HG03442 (cell line): ENCODE results near the gene ZNF681.
"Not testable (repeated sequence)": the region's sequence is repeated elsewhere in the genome, so short reads cannot be mapped to it uniquely, and the experiment has no call there.

Experiments used
- ATAC-seq: cut with Tn5 transposase; IDR thresholded peaks from one replicate; pipeline ENCODE4 v1.9.1; 2021; ENCODE audit warnings: mild to moderate bottlenecking, moderate library complexity; ENCODE audit not compliant: unreplicated experiment

Gene ZNF681

GRCh38 chr19:23698711-23699520, 59.8 kb downstream of the ZNF681 start:
- ATAC-seq = no peak

GRCh38 chr19:23692937-23693336, 65.8 kb downstream of the ZNF681 start:
- ATAC-seq = not testable (repeated sequence)
